H54 (cell line): ENCODE measurements around the gene NF2.

Experiments
- DNase-seq: peaks from one replicate; pipeline ENCODE4 v3.0.0; 2011; ENCODE audit warnings: low spot score, mixed read lengths; ENCODE audit not compliant: insufficient read length
- FAIRE-seq: peaks from 3 replicates; lab custom pipeline; 2011; peaks lifted over from hg19 to GRCh38; lab: Jason Lieb, UNC
- POLR2A ChIP-seq: IDR thresholded peaks from 2 replicates; pipeline ENCODE4 v1.6.1; 2011; ENCODE audit warnings: low read depth, mild to moderate bottlenecking, low read length

Gene NF2

DNA sequence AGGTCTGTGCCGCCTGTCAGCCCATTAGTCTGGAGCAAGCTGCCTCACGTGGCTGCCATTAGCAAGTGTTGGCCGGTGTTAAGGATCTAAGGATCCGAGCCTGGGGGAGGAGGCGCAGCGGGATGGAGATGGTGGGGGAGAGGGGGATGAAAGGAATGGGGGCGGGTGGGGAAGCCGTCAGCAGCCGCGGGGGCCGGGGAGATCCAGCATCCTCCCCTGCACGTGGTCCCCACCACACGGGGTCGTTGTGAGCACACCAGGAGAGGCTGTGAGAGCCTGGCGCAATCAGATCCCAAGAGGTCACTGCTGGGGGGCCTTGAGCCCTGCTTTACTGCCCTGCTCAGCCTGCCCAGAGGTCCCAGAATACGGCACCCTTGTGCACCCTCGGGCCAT is 123.7 kb downstream of the NF2 start:
- TF ChIP-seq POLR2A, result no peak
- no peak for FAIRE-seq
- DNase-seq, result no peak

DNA sequence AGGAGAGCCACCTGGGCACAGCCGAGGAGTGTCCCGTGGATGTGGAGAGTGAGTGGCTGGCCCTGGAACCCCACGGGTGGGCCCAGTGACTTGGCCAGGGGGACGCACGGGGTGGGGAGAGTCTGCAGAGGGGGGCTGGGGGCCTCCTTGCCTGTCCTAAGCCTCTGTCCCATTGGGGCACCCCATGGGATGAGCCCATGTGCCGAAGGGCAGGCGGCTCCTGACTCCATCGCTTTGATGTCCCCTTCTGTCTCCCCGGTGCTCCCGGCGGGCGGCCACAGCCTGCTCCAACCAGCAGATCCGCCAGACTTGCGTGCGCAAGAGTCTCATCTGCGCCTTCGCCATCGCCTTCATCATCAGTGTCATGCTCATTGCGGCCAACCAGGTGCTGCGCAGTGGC is 125.7 kb downstream of the NF2 start:
- no peak for TF ChIP-seq POLR2A
- DNase-seq (no peak), FAIRE-seq (no peak)

DNA sequence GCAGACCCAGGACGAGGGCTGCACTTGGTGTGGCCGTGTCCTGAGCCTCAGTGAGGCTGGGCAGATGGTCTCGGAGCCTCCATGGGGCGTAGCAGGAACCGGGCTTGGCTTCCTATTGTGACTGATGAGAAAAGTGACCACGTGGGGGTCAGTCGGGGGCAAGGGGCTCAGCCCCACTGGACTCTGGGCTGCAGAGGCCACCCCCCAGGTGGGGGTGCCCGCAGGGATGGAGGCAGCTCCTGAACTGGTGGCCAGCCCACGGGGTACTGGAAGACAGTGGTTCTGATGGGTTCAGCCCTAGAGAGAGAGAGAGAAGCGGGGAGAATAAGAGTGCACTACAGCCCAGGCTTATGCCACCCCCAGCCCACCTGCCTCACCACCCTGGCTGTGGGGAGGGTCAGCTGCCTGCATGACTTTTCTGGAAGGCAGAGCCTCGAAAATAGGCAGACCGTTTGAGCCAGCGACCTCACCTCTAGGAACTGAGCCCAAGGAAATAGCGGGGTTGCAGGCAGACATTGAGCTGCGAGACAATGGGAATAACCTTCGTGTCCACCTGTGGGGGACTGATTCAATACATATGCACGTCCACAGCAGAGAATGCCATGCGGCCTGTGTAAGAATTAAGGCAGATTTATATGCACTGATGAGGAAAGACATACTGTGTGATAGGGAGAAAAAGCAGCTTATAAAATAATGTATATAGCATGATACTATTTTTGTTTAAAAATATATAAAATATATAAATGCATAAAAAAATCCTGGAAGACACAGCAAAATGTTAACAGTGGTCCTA is 127.8 kb downstream of the NF2 start:
- DNase-seq (no peak), FAIRE-seq (no peak)
- TF ChIP-seq POLR2A, result no peak

DNA sequence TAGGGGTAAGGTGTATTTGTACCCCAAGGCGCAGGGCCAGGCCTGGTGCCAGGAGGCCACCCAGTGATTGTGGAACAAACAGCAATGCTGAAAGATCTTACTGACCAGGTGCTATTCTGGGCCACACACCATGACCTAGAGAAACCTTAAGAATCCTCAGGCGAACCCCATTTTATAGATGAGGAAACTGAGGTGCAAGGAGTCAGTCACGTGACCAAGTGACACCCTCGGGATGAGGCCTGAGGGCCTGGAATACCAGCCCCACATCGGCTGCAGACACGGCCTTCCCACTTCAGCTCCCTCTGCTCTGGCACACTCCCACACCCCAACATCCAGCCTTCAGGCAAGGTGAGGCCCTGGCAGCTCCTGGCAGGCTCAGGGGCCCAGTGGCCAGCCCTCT is 129.4 kb downstream of the NF2 start:
- TF ChIP-seq POLR2A, result no peak
- FAIRE-seq (no peak), DNase-seq (no peak)

DNA sequence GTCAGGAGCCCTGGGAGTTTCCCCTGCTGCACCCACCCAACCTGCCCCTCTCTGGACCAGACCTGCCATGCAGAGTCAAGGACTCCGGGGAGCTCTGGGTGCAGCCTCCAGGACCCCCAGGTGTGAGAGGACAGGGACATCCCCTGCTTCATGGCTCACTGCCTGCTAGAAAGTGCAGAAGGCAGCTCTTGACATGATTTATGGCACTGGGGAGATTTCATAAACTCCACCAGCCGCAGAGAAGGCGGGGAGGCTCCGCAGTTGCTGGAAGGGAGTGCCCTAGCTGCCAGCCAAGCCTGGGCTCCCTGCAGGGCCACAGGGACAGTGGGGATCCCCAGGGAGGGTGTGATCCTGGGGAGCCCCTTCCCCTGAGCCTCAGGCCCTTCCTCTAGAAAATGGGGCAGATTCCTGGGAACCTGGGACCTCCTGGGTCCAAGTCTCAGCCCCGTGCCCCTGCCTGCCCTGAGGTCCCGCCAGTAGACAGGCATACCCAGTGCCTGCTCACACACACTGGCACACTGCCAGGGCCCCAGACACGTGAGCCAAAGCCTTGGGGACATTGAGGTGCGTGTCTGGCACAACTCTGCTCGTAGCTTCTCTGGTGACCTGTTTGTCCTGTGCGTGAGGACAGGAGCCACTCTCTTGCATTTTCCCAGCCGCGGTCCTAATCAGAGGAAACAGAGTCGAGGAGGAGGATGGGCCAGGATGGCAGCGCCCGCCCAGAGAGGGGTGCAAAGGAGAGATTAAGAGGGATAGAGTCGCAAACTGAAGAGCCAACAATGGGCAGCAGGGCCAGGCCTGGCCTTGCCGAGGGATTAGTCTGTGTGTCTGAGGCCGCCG is 130.1 kb downstream of the NF2 start:
- FAIRE-seq (no peak), DNase-seq (no peak)
- TF ChIP-seq POLR2A, result no peak

DNA sequence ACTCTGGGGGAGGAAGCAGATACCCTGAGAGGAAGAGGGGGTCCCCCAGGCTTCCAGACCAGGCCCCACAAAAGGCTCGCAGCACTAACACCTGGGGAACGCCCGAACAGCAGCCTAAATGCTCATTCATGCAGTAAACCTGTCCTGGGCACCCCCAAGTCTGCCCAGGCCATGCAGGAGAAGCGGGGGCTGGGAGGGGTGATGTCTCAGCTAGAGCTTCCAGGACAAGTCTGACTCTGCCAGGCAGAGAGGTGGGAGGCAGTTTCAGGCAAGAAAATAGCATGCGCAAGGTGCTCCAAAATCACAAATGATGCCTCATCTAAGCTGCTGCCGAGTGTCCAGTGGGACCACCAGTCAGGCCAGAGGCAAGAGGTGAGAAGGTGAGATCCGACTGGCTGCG is 131.0 kb downstream of the NF2 start:
- FAIRE-seq (no peak), DNase-seq (no peak)
- TF ChIP-seq POLR2A, result no peak

DNA sequence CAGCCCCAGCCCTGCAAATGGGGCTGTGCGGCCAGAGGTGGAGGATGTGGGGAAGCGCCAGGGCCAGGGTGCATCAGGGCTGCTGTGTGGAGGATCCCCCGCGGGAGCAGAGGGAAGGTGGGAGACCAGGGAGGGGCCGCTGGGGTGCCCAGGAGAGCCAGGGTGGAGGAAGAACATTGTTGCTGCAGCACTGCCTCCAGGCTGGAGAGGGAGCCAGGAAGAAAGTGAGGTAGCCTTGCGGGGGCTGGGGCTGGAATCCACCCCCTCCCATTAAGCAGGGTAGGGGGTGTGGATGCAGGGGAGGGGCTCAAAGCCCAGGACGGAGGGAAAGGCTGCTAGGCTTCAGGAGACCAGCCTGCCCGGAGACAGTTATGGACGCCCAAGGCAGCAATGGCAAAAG is 131.4 kb downstream of the NF2 start:
- no peak for DNase-seq
- TF ChIP-seq POLR2A, result no peak
- FAIRE-seq, result no peak

DNA sequence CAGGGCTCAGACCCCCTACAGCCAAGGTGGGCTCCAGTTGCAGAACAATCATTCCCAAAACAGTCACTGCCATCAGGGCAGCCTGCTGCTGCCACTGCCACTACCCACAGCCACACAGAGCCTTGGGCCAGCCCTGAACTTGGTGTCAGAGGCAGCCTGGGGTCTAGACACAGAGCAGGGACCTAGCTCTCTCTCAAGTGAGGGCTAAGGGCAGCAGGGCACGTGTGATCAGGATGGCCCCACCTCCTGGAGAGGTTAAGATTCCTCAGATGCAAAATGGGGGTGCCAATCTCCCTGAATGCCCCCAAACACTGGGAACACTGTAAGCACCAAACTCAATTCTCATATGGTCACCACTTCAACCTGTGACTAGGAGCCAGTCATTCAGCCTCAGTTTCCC is 132.0 kb downstream of the NF2 start:
- FAIRE-seq (no peak), DNase-seq (no peak)
- no peak for TF ChIP-seq POLR2A

DNA sequence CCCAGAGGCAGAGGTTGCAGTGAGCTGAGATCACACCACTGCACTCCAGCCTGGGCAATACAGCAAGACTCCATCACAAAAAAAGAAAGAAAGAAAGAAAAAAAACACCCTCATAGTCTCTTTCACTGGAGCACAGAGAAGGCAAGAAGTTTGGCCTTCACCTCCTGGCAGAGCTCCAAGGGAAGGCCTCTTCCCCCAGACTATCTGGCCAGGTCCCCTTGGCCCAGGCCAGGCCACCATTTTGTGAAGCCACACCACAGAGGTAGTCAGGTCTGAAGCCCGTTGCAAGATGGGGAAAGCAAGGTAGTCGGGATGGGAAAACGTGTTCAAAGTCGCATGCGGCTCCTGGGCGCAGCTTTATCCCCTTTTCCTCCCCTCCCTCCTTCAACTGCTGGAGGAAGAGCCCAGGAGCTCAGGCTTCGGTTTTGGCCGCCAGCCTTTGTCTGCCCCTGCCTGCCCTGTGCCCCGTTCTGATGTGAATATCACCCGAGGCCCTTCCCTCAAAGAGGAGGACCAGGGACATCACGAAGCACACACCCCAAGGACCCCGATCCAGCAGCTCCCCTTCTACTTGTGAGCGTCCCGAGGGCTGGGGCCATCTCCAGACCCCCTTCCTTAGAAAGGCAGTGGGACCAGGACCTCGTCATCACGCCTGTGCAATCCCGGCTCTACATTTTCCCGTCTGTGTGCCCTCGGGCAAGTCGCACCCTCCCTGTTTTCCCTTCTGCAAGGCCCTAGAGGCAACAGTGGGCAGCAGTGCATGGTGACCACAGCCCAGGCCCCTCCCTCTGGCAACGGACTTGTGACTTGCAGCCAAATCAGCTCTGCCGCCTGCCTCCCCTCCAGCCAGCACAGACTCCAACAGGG is 134.1 kb downstream of the NF2 start:
- no peak for TF ChIP-seq POLR2A
- no peak for DNase-seq
- FAIRE-seq, result no peak

DNA sequence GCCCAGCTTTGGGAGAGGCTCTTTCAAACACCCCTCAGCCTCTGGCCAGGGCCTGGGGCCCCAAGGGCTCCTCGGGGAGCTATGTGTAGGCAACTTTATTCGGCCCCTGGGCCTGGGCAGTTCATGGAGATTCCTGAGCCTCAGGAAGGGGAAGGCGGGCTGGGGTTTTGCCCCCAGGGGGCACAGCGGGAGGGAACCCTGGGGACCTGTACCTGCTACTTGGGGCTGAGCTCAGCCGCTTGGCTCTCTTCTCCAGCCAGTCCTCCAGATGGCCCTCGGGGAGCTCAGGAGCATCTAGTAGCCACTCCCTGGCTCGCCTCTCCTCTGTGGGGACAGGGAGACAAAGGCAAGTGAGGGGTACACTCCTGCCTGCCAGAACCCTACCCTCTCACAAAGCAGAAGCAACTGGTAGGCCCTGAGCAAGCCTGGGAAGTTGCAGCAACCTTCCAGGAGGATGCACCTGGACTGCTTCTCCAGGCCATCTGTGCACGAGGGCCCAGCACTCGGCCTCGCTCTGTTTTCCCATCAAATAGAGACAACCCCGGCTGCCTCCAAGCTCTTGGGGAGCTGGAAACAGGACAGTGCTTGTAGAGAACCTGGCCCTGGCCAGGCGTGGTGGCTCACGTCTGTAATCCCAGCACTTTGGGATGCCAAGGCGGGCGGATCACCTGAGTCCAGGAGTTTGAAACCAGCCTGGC is 134.8 kb downstream of the NF2 start:
- no peak for FAIRE-seq
- no peak for DNase-seq
- no peak for TF ChIP-seq POLR2A

DNA sequence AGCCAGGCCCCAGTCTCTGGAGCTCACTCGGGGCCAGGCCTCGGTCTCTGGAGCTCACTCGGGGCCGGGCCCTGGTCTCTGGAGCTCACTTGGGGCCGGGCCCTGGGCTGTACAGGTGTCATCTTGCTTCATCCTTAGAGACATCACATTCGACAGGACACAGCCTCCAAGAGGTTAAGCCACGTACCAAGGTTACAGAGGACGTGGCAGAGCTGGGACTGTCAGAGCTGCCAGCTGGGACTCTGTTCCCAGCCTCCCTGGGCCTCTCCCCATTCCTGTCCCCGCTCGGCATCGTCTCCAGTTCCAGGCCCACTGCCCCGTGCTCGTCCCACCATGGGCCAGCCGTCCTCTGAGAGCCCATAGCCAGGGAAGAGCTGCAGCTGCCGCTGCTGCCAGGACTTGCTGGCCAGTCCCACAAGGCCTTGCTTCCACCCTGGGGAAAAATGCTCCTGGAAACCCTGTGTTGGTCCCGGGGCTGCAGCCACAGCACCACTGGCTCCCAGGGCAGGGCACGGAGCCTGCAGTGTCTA is 136.0 kb downstream of the NF2 start:
- DNase-seq (no peak), FAIRE-seq (no peak)
- TF ChIP-seq POLR2A, result no peak

DNA sequence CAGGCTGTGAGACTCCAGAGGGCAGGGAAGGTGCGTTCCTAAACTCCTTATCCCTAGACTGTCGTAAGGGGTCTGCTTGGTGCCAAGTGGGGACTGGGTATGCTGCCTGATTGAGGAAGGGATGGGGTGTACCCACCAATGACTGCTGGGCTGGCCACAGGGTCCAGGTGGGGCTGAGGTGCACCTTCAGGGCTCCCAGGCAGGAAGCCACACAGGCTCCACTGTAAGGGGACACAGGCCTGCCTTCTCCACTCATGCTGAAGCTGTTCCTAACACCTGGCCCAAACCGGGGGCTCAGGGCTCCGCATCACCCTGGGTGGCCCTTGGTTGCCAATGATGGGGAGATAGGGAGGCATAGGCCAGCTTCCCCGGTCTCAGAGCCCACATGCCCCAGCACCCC is 136.8 kb downstream of the NF2 start:
- FAIRE-seq (no peak), DNase-seq (no peak)
- no peak for TF ChIP-seq POLR2A

DNA sequence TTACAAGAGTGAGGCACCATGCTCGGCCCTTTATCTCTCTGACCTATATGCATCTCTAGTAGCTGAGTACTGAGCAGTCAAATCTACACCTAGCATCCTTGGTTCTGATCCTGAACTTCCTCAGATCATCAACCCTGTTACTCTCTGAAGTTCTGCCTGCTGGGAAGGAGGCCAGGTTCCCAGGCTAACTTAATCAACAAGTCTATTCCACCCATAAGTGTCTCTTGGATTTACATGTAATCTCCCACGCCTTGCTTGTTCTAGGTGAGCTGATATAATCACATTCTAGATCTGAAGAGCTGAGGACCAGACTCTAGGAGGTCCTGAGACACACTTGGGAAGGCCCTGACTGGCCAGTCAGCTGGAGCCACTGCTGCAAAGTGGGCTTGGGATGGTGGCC is 138.5 kb downstream of the NF2 start:
- no peak for DNase-seq
- FAIRE-seq, result no peak
- TF ChIP-seq POLR2A, result no peak

DNA sequence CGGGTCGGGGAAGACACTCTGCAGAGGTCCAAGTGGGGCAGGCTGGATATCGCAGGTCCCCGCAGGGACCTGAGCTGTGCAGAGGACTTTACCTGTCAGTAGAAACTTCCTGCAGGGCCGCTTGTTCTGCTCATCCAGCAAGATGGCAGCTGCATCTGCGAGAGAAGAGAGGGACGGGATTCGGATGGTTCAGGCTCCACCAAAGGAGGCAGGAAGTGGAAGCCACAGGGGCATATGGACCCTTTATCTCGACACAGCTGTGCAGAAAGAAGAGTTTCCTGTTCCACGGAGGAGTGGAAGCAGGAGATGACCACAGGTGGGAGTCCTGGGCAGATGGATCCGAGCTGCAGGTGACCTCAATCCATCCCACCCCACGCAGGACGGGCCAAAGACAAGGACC is 138.9 kb downstream of the NF2 start:
- TF ChIP-seq POLR2A, result no peak
- DNase-seq (no peak), FAIRE-seq (no peak)
